ENCODE measurements around the gene NOP10. TPM values are rescaled to one million over a fixed set of nuclear protein-coding genes. Genes with fewer than 3 reads are reported as not detected.

The NOP10 gene
- total and polyA plus RNA-seq, 2 of the 8 experiments (the other 6 are each of a cell fraction or from before 2014, with no cell fraction given): 285 to 981 TPM

GRCh38 chr15:34338347-34338746 lies 4.6 kb downstream of the NOP10 start:
- Histone ChIP-seq H3K18ac (ENCODE audit: extremely low read depth, low read length) (no peak overlapping the region), H3K23me2 (ENCODE audit: low read depth, low read length) (peaks cover 8% of the 10 kb centered on the region; the same call in 1 of the 2 replicates), H4K91ac (replicated peaks; ENCODE audit: insufficient read length, low read length) (no peak overlapping the region), H2BK120ac (replicated peaks; ENCODE audit: low read depth, low read length) (no peak overlapping the region), H3K79me2 (ENCODE audit: control insufficient read depth in 1 of 2, insufficient read depth in 2 of 2, low read length in 2 of 2) (peaks cover 0 to 20% of the 10 kb centered on the region in 2 experiments; a peak in 3 of 4 replicates), H3K4me2 (ENCODE audit: insufficient read depth in 1 of 2, low read depth in 2 of 2, low read length in 2 of 2) (peak overlapping the region; percentile 72 to 98), H3K4ac (replicated peaks; ENCODE audit: insufficient read length, low read depth, low read length) (no peak overlapping the region), H4K20me1 (replicated peaks in 1 of 2; ENCODE audit: control insufficient read depth in 1 of 2, insufficient read depth in 2 of 2, low read length in 2 of 2) (no peaks in the 10 kb centered on the region), H3K4me3 (ENCODE audit: extremely low read depth in 1 of 4, insufficient read depth in 2 of 4, low read depth in 3 of 4, low read length in 4 of 4) (peak overlapping the region; percentile 65 to 86 (median 74)), H2BK12ac (ENCODE audit: low read depth, low read length) (no peak overlapping the region), H3K79me1 (ENCODE audit: low read depth, low read length) (peaks cover 4% of the 10 kb centered on the region; the same call in 1 of the 2 replicates), H2BK5ac (ENCODE audit: low read depth, low read length) (no peak overlapping the region), H3K23ac (ENCODE audit: insufficient read length) (no peak overlapping the region), H3K14ac (ENCODE audit: insufficient read length) (no peak overlapping the region), H4K5ac (ENCODE audit: insufficient read length, low read depth, low read length) (no peak overlapping the region), H3K9ac (replicated peaks in 1 of 4; ENCODE audit: extremely low read depth in 1 of 4, low read depth in 3 of 4, low read length in 3 of 4) (no peak overlapping the region), H2BK15ac (ENCODE audit: low read length) (no peak overlapping the region), H3K27ac (ENCODE audit: low read depth, low read length) (no peak overlapping the region), H3K4me1 (replicated peaks in 1 of 4; ENCODE audit: control insufficient read depth in 3 of 4, insufficient read depth in 4 of 4, low read length in 3 of 4) (peaks cover 0 to 4% (median 2%) of the 10 kb centered on the region in 4 experiments; a peak in 4 of 7 replicates), H3K56ac (replicated peaks; ENCODE audit: insufficient read length, low read depth, low read length) (no peak overlapping the region), H3K36me3 (ENCODE audit: control insufficient read depth in 2 of 4, insufficient read depth in 4 of 4, low read length in 3 of 4) (peaks cover 2 to 13% (median 6%) of the 10 kb centered on the region in 4 experiments; a peak in 5 of 8 replicates), H2BK20ac (ENCODE audit: low read length) (no peak overlapping the region), H4K8ac (ENCODE audit: extremely low read depth, insufficient read depth, low read length) (no peak overlapping the region), H3K9me3 (ENCODE audit: insufficient read depth in 2 of 2, low read depth in 1 of 2, low read length in 1 of 2) (no peaks in the 10 kb centered on the region), H3K27me3 (replicated peaks in 1 of 4; ENCODE audit: control insufficient read depth in 3 of 4, extremely low read depth in 1 of 4, insufficient read depth in 3 of 4, low read length in 3 of 4) (no peaks in the 10 kb centered on the region), H2AK5ac (ENCODE audit: low read depth, low read length) (no peak overlapping the region), H2AFZ (ENCODE audit: low read length) (no peak overlapping the region)
- DNase-seq (ENCODE audit: low read depth in 1 of 2, low spot score in 2 of 2) (no peak), FAIRE-seq (no peak)
- ChIA-PET CTCF (ENCODE audit: partially characterized antibody) (interaction anchor here (0.6 to 2.1 kb wide), 6 partner anchors 10 to 85 kb away, joined by 3 to 9 read pairs (median 4); partner anchors contain the start of gene LPCAT4), POLR2A (ENCODE audit: partially characterized antibody) (interaction anchor here (0.5 to 4.7 kb wide), 8 partner anchors 9 to 229 kb away, joined by 3 to 35 read pairs (median 4); partner anchors contain the start of gene LPCAT4)
- 58% methylated on average over 16 of the region's 16 CpGs; no CpG with 5 or more reads in 1 of the 2 experiments for WGBS, 2 experiments (ENCODE audit: extremely low coverage in 1 of 2, insufficient coverage in 1 of 2, insufficient read length in 1 of 2, insufficient replicate concordance in 2 of 2, low coverage in 1 of 2, low lambda C conversion rate in 2 of 2, missing lambda C conversion rate in 1 of 2)
- TF ChIP-seq NRF1 (IDR thresholded peaks at IDR 0.05; ENCODE audit: low read depth, low read length) (no peak), HDAC6 (IDR thresholded peaks at IDR 0.05; ENCODE audit: low read depth, low read length) (no peak), RBBP5 (IDR thresholded peaks at IDR 0.05; ENCODE audit: borderline replicate concordance, low read depth, low read length) (no peak), JUN (IDR thresholded peaks at IDR 0.05; ENCODE audit: low read depth, low read length) (no peak), GABPA (IDR thresholded peaks at IDR 0.05; ENCODE audit: borderline replicate concordance, insufficient read depth, low read length) (no peak), PHF8 (conservative IDR thresholded peaks at IDR 0.05; ENCODE audit: low read depth, low read length) (no peak), KDM5A (IDR thresholded peaks at IDR 0.05; ENCODE audit: low read length) (no peak), ASH2L (IDR thresholded peaks at IDR 0.05; ENCODE audit: low read length) (no peak), USF2 (IDR thresholded peaks at IDR 0.05; ENCODE audit: low read length) (no peak), ATF2 (IDR thresholded peaks at IDR 0.05; ENCODE audit: low read length) (no peak)

All from H1 (cell line).